SK-N-SH (cell line): ENCODE measurements around the gene SCN3B. TPM values are rescaled to one million over a fixed set of nuclear protein-coding genes. Genes with fewer than 3 reads are reported as not detected.
"Not testable (repeated sequence)": the region's sequence is repeated elsewhere in the genome, so short reads cannot be mapped to it uniquely, and the experiment has no call there.

ENCODE experiments used
- CTCF ChIA-PET: fragments of 300-600, 350-600 bp; formaldehyde crosslinking; extraction: SDS; loops from one replicate; lab custom pipeline; 2021; lab: Yijun Ruan, JAX
- POLR2A ChIA-PET: fragments of 350-600 bp; sonication (Branson Sonifier 250); formaldehyde crosslinking; extraction: SDS; loops from one replicate; lab custom pipeline; 2020; ENCODE audit warnings: antibody characterized with exemption, inconsistent platforms; lab: Yijun Ruan, JAX
- DNase-seq: peaks from one replicate; pipeline ENCODE4 v3.0.0; 2012
- H2AFZ ChIP-seq: fragments of 200-600 bp; sonication (generic); 2 replicates; pipeline ENCODE4 v1.8.1; 2016; ENCODE audit warnings: antibody characterized with exemption, mild to moderate bottlenecking, low read depth
- H3F3A ChIP-seq: fragments of 200-600 bp; sonication (generic); replicated peaks from 2 replicates; pipeline ENCODE3; 2016; ENCODE audit warnings: antibody characterized with exemption, mild to moderate bottlenecking; ENCODE audit not compliant: insufficient read depth
- H3K27ac ChIP-seq, 2 experiments: fragments of 200-500 bp in 1 of 2; fragments of 200-600 bp in 1 of 2; sonication (Bioruptor generic) in 1 of 2; sonication (generic), shearing (Covaris generic) in 1 of 2; 2 replicates each; pipeline versions ENCODE4 v1.5.1 to v1.6.1; 2014 to 2016; ENCODE audit warnings: low read depth in 2 of 2, inconsistent platforms in 1 of 2, low read length in 1 of 2, mild to moderate bottlenecking in 1 of 2, mixed read lengths in 1 of 2
- H3K27me3 ChIP-seq: fragments of 200-600 bp; sonication (generic), shearing (Covaris generic); 2 replicates; pipeline ENCODE4 v1.6.1; 2016; ENCODE audit warnings: mixed run types; ENCODE audit not compliant: insufficient read depth
- H3K36me3 ChIP-seq, 2 experiments: fragments of 200-500 bp in 1 of 2; fragments of 200-600 bp in 1 of 2; sonication (Bioruptor generic) in 1 of 2; sonication (generic) in 1 of 2; replicated peaks in 1 of 2; 2 replicates each; pipeline versions ENCODE3 to v1.5.1; 2014 to 2016; ENCODE audit warnings: low read length in 1 of 2, mild to moderate bottlenecking in 1 of 2; ENCODE audit not compliant: insufficient read depth in 2 of 2, control insufficient read depth in 1 of 2
- H3K4me1 ChIP-seq, 2 experiments: fragments of 200-500 bp in 1 of 2; fragments of 200-600 bp in 1 of 2; sonication (Bioruptor generic) in 1 of 2; sonication (generic), shearing (Covaris generic) in 1 of 2; 2 replicates each; pipeline versions ENCODE4 v1.5.1 to v1.6.1; 2014 to 2016; ENCODE audit warnings: low read depth in 1 of 2, low read length in 1 of 2, mixed run types in 1 of 2; ENCODE audit not compliant: insufficient read depth in 2 of 2, control insufficient read depth in 1 of 2
- H3K4me2 ChIP-seq: fragments of 200-600 bp; sonication (generic), shearing (Covaris generic); 2 replicates; pipeline ENCODE4 v1.6.1; 2017; ENCODE audit warnings: mixed run types
- H3K4me3 ChIP-seq, 2 experiments: fragments of 200-500 bp in 1 of 2; fragments of 200-600 bp in 1 of 2; sonication (Bioruptor generic) in 1 of 2; sonication (generic), shearing (Covaris generic) in 1 of 2; 2 replicates each; pipeline versions ENCODE4 v1.5.1 to v1.8.1; 2014 to 2016; ENCODE audit warnings: low read depth in 2 of 2, inconsistent platforms in 1 of 2, low read length in 1 of 2, mild to moderate bottlenecking in 1 of 2, mixed read lengths in 1 of 2, moderate library complexity in 1 of 2
- H3K79me2 ChIP-seq: fragments of 200-600 bp; sonication (generic); 2 replicates; pipeline ENCODE4 v1.8.1; 2017; ENCODE audit warnings: mild to moderate bottlenecking; ENCODE audit not compliant: insufficient read depth
- H3K9ac ChIP-seq: fragments of 200-600 bp; sonication (generic); 2 replicates; pipeline ENCODE4 v1.6.1; 2017; ENCODE audit warnings: mixed run types
- H3K9me2 ChIP-seq: fragments of 200-600 bp; sonication (generic); 2 replicates; pipeline ENCODE4 v1.6.1; 2017; ENCODE audit warnings: mixed run types
- H3K9me3 ChIP-seq: fragments of 200-600 bp; sonication (generic); 2 replicates; pipeline ENCODE4 v1.6.1; 2017; ENCODE audit warnings: mixed run types, mild to moderate bottlenecking, moderate library complexity
- H4K20me1 ChIP-seq: fragments of 200-600 bp; sonication (generic); 2 replicates; pipeline ENCODE4 v1.6.1; 2017; ENCODE audit warnings: mild to moderate bottlenecking, mixed run types; ENCODE audit not compliant: insufficient read depth
- CHD2 ChIP-seq: fragments of 150-350 bp; IDR thresholded peaks from 2 replicates; pipeline ENCODE4 v1.6.1; 2018; ENCODE audit warnings: low read length; ENCODE audit not compliant: partially characterized antibody
- CTCF ChIP-seq: fragments of 200-600 bp; sonication (generic); IDR thresholded peaks from 2 replicates; pipeline ENCODE4 v1.6.1; 2017; ENCODE audit warnings: antibody characterized with exemption, mild to moderate bottlenecking, moderate library complexity
- ELF1 ChIP-seq: IDR thresholded peaks from 2 replicates; pipeline ENCODE4 v1.4.0; 2012
- FOSL2 ChIP-seq: IDR thresholded peaks from 2 replicates; pipeline ENCODE4 v1.4.0; 2012; ENCODE audit warnings: low read depth, mild to moderate bottlenecking, moderate library complexity, borderline replicate concordance
- FOXM1 ChIP-seq: IDR thresholded peaks from 2 replicates; pipeline ENCODE4 v1.4.0; 2012; ENCODE audit warnings: low read depth, mild to moderate bottlenecking
- JUND ChIP-seq: IDR thresholded peaks from 2 replicates; pipeline ENCODE4 v1.4.0; 2012
- MEF2A ChIP-seq: IDR thresholded peaks from 2 replicates; pipeline ENCODE4 v1.4.0; 2012; ENCODE audit warnings: low read depth, borderline replicate concordance
- RAD21 ChIP-seq: IDR thresholded peaks from 2 replicates; pipeline ENCODE4 v1.6.1; 2012; ENCODE audit warnings: mild to moderate bottlenecking, low read length
- REST ChIP-seq: IDR thresholded peaks from 2 replicates; pipeline ENCODE4 v1.6.1; 2012; ENCODE audit warnings: mild to moderate bottlenecking, low read depth, low read length, moderate library complexity
- SIN3A ChIP-seq: IDR thresholded peaks from 2 replicates; pipeline ENCODE4 v1.6.1; 2012; ENCODE audit warnings: low read depth, mild to moderate bottlenecking, low read length, moderate library complexity, borderline replicate concordance
- SMC3 ChIP-seq: IDR thresholded peaks from 2 replicates; pipeline ENCODE4 v1.6.1; 2012; ENCODE audit warnings: low read depth, low read length, improper control_type of control experiment
- TEAD4 ChIP-seq: IDR thresholded peaks from 2 replicates; pipeline ENCODE4 v1.4.0; 2012; ENCODE audit warnings: mild to moderate bottlenecking, borderline replicate concordance; ENCODE audit not compliant: insufficient read depth
- WGBS: methylation state at CpG from one replicate; pipeline ENCODE4 v1.1.6; 2017; ENCODE audit warnings: low lambda C conversion rate; 5-methylcytosine and 5-hydroxymethylcytosine counted together
- polyA plus RNA-seq, 3 experiments: library from polyadenylated mRNA; depleted of rRNA; stranded (reverse); fragments of >200 nt; gene quantifications; 2 replicates each; pipeline ENCODE4 v1.2.3, GENCODE V29; 2012

The SCN3B gene
- polyA plus RNA-seq, 1 of the 3 experiments (the other 2 are of a cell fraction): 0.23 TPM

GRCh38 chr11:123659965-123660364 lies 5.5 kb upstream of the SCN3B start:
- H3K36me3 ChIP-seq, H2AFZ ChIP-seq, H3K27me3 ChIP-seq, H4K20me1 ChIP-seq, H3K79me2 ChIP-seq, POLR2A ChIA-PET, H3K9me3 ChIP-seq, DNase-seq, H3K4me3 ChIP-seq, H3K4me1 ChIP-seq, H3F3A ChIP-seq, H3K27ac ChIP-seq, H3K9ac ChIP-seq, H3K9me2 ChIP-seq, H3K4me2 ChIP-seq: not testable (repeated sequence)
- WGBS: 14% methylated on average over 3 of the region's 3 CpGs
- CTCF ChIA-PET: interaction anchor here (1.5 to 14.4 kb wide), 2 partner anchors 20 to 49 kb away, joined by 3 to 388 read pairs; no protein-coding TSS in a partner anchor

- H3K9ac ChIP-seq: no peak overlapping the region
- WGBS: 5% methylated on average over 2 of the region's 2 CpGs
- POLR2A ChIA-PET: no interaction called here
These were observed 4.9 kb upstream of the SCN3B start for GRCh38 chr11:123659311-123659710.

GRCh38 chr11:123653827-123654565 lies 428 bp downstream of the SCN3B start:
- Histone ChIP-seq H3K9me3 (no peaks in the 10 kb centered on the region), H3K9ac (no peak overlapping the region), H4K20me1 (no peaks in the 10 kb centered on the region), H3K27ac (peak overlapping the region in 1 of 2 experiments; percentile 71; a peak in 2 of 4 replicates), H3K9me2 (no peaks in the 10 kb centered on the region), H3K36me3 (no peaks in the 10 kb centered on the region), H3K4me1 (peaks cover 0 to 21% of the 10 kb centered on the region in 2 experiments; a peak in 2 of 4 replicates), H3K79me2 (no peaks in the 10 kb centered on the region), H3K4me3 (peak overlapping the region; percentile 72 to 76), H2AFZ (peak overlapping the region; percentile 93)
- CTCF ChIA-PET: interaction anchor here (0.6 to 14.4 kb wide), 29 partner anchors 13 to 95 kb away, joined by 3 to 388 read pairs (median 6); no protein-coding TSS in a partner anchor
- 1% methylated on average over 16 of the region's 64 CpGs for WGBS
- POLR2A ChIA-PET: interaction anchor here (0.8 to 2.2 kb wide), 4 partner anchors 12 to 53 kb away, joined by 3 to 13 read pairs (median 10); no protein-coding TSS in a partner anchor
- TF ChIP-seq SMC3 (0 out of 2 replicates have a peak, but pooled peaks have one; percentile 20), RAD21 (peak; percentile 42; the same call in 1 of the 2 replicates), REST (peak; percentile 98), CHD2 (no peak), FOSL2 (no peak), ELF1 (peak; percentile 83), CTCF (peak; percentile 31), SIN3A (peak; percentile 75; the same call in 1 of the 2 replicates), JUND (no peak)
- TF ChIP-seq, all 33 proteins: peak for 6
- Histone ChIP-seq H3K27me3 (peaks cover 15% of the 10 kb centered on the region; the same call in 1 of the 2 replicates), H3F3A (no peaks in the 10 kb centered on the region), H3K4me2 (peak overlapping the region; percentile 96)
- peak; percentile 81 for DNase-seq

More at GRCh38 chr11:123659311-123659710, 4.9 kb upstream of the SCN3B start:
- H3K4me1 ChIP-seq: peaks cover 0 to 8% of the 10 kb centered on the region in 2 experiments; a peak in 2 of 4 replicates
- H3K4me3 ChIP-seq: no peak overlapping the region
- H3K4me2 ChIP-seq: no peak overlapping the region
- DNase-seq: no peak
- H3K36me3 ChIP-seq: no peaks in the 10 kb centered on the region
- no peaks in the 10 kb centered on the region for H3F3A ChIP-seq
- no peaks in the 10 kb centered on the region for H3K79me2 ChIP-seq
- H3K9me3 ChIP-seq: no peaks in the 10 kb centered on the region
- H2AFZ ChIP-seq: no peak overlapping the region
- H3K27me3 ChIP-seq: no peaks in the 10 kb centered on the region
- no peaks in the 10 kb centered on the region for H3K9me2 ChIP-seq
- no peaks in the 10 kb centered on the region for H4K20me1 ChIP-seq
- H3K27ac ChIP-seq: no peak overlapping the region
- CTCF ChIA-PET: interaction anchor here (1.5 to 14.4 kb wide), 2 partner anchors 19 to 50 kb away, joined by 3 to 388 read pairs; no protein-coding TSS in a partner anchor
- TF ChIP-seq FOXM1 (no peak), ELF1 (no peak), MEF2A (no peak), SIN3A (no peak), TEAD4 (no peak)
